TTC549 (cell line): ENCODE measurements around the gene CD82.

Experiments used
- FAIRE-seq: peaks from 2 replicates; lab custom pipeline; 2012; peaks lifted over from hg19 to GRCh38; lab: Jason Lieb, UNC

Gene CD82

DNA sequence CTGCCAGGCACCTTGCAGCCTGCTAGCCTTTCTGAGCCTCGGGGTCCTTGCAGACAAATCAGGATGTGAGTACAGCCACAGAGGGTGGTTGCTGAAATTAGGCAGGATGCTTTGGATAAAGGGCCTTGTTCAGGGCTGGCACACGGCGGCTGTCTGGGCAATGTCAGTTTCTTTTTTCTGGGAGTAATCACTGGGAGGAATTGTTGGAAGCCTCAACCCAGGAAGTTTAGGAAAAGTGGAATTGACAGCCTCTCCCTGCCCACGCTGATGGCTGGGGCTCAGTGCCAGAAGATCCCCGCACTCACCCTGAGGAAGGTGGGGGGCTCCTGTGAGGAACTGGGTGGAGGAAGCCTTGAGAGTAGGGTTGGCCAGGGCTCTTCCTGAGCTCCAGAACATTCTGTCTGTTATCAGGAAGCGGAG lies 37.4 kb downstream of the CD82 start:
- no peak for FAIRE-seq

DNA sequence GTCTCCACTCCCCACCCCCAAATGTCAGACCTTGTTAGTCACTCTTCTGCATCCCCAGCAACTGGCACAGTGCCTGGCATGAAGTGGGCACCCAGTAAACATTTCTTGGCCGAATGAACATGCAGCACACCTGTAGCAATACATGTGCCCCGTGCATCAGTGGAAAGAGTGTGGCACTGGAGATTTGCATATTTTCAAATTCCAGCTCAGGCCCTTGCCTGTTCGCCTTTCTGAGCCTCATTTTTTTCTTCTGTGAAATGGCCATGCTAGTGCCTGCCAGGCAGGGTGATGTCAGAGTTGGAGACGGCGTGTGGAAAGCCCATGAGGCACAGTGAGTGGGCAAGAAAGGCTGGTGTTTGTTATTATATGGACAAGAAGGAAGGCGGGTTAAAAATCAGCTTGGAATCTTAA lies 38.7 kb downstream of the CD82 start:
- no peak for FAIRE-seq

DNA sequence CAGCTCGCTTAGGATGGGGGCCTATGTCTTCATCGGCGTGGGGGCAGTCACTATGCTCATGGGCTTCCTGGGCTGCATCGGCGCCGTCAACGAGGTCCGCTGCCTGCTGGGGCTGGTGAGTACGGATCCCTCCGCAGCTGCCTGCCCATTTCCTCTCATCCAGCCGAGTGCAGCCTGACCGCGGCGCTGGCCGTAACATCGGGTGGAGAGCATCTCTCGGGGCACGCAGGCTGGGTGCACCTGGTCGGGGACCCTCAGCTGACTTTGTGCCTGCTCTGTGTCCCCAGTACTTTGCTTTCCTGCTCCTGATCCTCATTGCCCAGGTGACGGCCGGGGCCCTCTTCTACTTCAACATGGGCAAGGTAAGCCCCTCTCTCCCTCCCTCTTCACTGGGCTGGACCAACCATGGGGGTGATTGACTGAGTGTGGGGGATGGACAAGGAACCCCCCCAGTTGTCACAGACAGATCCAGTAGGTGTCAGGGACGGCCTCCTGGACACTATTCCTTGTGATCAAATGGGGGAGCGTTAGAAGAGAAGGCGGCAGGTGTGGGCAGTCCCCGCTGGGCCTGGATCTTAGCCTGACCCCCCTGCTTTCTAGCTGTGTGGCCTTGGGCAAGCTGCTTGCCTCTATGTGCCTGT lies 39.7 kb downstream of the CD82 start:
- FAIRE-seq, result no peak

DNA sequence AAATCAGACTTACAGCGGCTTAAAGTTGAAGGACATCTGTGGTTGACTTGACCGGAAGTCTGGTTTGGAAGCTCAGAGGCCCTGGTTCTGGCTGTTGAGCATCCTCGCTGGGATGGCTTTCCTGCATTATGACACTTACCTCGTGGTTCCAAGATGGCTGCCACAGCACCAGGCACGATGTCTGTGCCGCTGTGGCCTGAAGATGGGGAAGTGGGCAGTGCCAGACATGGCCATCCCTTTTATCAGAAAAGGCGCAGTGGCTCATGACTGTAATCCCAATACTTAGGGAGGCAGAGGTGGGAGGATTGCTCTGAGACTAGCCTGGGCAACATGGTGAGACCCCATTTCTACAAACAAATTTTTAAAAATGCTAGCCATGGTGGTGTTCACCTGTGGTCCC lies 40.5 kb downstream of the CD82 start:
- no peak for FAIRE-seq

DNA sequence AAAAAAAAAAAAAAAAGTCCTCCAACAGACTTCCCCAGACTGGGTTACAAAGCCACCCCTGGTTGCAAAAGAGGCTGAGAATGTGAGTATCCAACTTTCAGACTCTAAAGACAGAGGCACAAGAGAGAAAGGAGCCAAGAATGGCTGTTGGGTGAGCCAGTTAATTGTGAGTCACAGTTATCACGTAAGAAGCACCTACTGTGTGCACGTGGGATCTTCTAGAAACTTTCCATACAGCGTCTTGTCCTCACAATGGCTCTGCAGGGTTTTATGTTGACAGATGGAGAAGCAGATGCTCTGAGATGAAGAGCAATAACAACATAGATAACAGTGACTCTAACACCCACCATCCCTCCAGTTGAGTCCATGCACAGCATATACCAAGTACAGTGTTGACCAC lies 41.0 kb downstream of the CD82 start:
- no peak for FAIRE-seq

DNA sequence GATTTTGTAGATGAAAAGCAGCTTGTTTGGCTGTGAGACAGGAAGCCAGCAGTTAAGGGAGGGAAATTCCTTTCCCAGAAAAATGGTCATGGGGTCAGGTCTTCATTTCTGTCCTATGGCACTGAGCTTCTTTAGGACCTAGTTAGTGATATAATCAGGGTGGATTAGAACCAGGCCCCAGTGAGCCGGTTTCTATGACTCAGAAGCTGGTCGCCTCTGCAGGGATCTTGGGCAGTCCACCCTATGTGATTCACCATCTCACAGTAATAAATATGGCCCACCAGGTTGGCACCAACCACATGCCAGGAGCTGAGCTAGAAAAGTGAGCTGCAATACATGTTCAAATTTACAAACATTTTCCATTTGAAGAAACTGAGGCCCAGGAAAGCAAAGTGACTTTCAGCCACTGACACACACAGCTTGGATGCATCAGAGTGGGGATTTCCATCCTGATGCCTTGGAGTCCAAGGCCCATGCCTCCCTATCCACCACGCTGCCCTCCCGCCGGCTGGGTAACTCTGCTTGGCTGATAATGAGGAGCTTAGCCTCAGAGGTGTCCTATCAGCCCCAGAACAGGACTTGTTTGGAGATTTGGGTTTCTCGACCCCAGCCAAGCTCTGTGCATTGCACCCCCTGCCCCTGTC lies 42.0 kb downstream of the CD82 start:
- no peak for FAIRE-seq

DNA sequence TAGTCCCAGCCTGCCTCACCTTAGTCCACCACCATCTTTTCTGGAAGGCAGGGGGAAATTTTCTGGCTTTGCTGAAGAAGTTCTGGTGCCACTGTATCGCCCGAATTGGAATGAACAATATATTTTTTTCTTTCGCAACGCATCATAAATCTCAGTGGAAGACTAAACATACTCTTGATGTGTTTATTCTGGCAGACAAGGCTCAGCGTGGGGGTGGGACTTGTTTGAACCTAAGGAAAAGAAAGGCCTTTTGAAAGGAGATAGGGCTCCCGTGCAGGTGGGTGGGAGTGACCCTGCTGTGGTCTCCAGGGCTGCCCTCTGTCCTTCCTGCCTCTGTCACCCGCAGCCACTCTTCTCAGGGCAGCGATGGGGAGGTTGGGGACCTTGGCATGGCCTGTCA lies 42.5 kb downstream of the CD82 start:
- FAIRE-seq, result no peak

DNA sequence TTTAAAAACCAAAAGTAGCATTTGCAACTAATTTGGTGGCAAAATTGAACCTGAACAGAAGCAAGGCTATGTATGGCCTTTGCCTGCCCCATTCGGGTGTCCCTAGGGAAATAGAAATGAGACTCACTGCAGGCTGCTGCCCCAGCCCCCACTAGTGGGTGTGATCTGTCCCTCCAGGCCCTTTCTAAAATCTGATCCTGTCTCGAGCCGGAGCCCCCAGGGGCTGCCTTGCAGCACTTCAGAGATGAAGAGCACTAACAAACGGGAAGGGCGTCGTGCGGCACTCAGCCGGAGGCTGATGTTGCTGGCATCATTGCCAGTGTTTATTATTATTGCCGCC lies 43.2 kb downstream of the CD82 start:
- no peak for FAIRE-seq

DNA sequence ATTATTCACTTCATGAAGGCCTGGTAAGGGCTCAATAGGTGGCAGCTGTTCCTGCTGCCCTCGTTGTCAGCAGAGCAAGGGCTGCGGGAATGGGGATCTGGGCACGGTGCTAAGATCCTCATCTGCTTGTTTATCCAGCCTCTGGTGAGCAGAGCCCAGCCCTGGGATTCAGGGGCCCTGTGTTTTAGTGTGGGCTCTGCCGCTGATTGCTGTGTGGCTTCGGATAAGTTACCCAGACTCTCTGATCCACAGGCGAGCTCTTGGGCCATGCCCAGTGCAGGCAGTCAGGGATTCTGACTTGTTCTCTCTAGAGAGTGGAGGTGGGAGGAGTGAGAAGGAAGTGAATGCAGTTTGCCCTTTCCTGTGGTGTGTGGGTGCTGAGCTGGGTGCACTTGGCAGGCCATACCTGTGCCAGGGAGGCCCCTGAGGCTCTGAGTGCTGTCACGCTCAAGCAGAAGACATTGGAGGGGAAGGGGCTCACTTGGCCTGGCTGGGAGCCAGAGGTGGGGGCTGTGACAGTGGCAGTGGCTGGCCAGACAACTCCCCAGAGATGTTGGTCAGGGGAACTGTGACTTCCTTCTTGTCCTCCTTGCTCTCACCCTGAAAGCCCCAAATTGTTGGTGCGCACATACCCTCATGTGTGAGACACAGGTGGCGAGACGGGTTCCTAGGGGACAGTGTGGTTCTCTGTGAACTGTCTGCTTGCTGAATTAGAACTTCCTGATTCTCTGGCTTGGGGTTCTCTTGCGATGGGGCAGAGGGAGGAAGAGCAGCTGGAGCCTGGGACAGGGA lies 43.7 kb downstream of the CD82 start:
- FAIRE-seq, result no peak

DNA sequence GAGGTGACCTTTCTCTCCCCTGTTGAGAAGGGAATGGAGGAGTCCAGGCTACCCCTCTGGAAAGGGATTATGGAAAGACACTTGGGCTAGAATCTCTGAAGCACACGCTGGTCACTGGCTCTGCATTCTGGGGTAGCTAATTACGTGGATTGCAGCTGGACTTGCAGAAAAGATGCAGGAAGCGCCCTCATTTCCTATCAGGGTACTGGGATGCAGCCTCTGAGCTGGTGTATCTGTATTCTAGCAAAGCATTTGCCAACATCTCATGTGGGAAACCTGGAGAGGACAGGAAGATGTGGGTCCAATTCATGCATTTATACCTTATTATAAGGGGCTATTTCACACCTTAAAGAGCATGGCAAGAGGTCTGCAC lies 44.3 kb downstream of the CD82 start:
- FAIRE-seq, result no peak

DNA sequence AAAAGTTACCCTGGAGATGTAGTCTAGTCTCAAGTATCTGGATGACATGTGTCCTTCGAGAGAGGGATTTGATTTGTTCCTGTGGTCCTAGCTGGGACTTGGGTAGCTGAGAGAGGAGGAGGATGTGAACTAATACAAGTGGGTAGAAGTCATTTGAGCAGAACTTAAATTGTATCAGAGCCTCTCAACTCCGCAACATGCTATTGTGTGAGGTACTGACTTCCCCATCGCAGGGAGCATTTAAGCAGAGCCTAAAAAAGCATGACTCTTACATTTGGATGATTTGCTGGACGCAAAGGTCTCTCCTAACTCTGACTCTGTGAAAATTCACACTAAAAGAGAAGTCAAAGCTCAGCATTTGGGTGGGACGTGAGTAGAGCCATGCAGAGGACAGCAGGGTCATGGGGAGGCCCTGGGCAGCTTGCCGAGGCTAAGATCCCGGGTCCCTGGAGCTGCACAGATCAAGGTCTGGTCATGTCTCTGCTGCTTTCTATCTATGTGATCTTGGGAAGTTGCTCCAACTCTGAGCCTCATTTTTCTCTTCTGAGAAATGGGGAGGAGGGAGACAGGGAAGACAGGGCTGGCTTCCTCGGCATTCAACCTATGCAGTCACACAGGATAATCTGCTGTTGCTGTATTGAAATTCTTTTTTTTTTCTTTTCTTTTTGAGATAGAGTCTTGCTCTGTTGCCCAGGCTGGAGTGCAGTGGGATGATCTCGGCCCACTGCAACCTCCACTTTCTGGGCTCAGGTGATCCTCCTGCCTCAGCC lies 44.9 kb downstream of the CD82 start:
- FAIRE-seq, result no peak

DNA sequence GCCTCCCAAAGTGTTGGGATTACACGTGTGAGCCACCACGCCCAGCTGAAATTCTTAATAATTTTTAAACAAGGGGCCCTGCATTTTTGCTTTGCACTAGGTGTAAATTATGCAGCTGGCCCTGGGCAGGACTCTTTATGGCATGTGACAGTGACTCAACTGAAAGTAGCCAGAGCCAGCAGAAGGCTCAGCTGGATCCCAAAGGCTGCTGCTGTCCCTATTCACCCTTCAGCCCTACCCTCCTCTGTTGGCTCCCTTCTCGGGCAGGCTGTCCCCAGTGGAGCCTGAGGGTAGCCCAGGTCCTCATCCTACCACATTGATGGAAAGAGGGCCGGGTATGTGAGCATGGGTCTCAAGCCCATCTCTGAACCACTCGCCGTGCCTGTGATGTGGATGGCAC lies 45.6 kb downstream of the CD82 start:
- no peak for FAIRE-seq

DNA sequence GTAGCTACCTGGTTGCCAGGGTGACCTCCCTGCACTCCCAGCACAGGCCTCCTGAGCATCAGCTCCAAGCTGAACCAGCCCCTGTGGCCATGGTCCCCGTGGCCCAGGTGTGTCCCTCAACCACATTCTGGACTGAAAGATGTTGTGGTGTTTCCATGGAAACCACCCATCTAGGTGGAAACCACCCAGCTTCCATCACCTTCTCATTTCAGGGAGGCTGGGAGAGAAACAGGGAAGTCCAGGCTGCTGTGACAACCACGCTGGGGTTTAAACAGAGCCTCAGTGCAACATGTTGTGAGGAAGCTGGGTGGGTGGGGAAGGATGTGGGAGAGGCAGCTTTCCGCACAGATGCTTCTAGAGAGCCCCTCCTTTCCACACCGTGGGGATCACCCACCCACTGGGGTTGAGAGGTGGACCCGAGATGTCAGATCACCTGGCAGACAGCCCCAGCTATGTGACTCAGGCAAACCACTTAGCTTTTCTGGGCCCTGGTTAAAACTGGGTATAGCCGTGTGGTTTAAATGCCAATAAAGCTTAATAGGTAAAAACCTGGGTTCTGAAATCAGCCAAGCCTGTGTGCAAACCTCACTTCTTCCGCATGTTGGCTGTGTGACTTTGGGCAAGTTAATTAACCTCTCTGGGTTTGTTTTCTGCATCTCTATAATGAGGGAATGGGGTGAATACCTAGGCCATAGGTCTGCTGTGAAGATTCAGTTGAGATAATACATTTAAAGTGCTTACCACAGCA lies 46.4 kb downstream of the CD82 start:
- FAIRE-seq, result no peak

DNA sequence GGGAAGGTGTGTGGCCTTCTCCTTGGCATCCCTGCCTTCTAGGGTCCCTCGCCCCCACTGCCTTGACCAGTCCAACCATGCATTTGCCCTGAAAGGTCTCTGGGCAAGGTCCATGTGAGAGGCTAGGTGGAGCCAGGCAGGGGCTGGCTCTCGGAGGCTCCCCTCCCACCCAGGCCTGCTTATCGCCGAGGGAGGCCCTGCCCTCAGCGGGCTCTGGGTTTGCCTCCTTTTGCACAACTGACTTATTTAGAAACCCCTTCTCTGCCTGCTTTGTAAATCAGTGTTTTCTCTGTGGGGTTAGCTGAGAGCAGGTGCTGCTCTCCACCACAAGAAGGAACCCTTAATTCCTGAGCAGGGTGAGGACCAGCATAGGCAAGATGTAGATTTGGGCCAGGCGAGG lies 47.7 kb downstream of the CD82 start:
- no peak for FAIRE-seq

DNA sequence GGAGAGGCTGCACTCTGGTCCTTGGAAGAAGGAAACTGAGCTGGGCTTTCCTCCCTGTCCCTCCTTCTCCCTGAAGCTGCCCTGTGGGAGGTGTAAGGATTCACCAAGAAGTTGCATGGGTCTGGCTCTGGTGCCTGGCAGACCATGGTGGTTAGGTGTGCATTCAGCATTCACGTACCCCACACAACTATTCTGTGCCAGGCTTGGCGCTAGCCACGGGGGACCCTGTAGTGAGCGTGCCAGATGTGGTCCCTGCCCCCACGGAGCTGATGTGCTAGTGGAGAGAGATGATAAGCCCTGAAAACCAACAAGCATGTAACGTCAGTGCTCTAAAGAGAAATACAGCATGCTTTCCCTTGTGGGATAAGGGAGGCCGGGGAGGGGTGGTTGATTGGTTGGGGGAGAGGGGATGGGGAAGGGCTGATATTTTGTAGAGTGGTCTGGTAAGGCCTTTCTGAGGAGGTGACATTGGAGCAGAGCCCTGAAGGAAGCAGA lies 48.9 kb downstream of the CD82 start:
- no peak for FAIRE-seq

DNA sequence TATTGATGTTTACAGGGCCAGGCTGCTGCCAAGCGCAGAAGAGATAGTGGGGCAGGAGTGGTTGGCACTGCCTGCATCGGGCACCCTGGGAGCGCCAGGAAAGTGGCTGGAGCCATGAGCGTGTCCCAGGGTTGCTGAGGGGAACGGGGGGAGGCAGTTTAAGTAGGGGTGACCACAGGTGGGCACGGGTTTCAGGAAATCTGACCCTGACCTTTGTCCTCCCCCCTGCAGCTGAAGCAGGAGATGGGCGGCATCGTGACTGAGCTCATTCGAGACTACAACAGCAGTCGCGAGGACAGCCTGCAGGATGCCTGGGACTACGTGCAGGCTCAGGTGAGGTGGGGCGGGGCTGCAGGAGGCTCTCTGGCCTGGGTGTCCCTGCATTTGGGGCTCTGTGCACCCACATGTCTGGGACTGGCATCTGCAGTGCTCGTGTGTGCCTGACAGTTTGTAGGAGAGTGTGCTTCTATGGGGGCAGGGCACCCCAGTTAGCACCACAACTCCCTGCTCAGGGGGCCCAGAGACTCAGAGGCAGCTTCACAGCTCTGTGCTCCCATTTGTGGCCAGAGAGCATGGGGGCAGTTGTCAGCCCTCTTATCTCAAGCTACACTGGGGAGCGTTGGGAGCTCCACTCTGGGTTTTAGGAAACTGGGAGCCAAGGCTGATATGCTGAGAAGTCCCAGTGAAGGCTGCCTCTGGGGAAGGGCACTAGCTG lies 49.7 kb downstream of the CD82 start:
- no peak for FAIRE-seq

DNA sequence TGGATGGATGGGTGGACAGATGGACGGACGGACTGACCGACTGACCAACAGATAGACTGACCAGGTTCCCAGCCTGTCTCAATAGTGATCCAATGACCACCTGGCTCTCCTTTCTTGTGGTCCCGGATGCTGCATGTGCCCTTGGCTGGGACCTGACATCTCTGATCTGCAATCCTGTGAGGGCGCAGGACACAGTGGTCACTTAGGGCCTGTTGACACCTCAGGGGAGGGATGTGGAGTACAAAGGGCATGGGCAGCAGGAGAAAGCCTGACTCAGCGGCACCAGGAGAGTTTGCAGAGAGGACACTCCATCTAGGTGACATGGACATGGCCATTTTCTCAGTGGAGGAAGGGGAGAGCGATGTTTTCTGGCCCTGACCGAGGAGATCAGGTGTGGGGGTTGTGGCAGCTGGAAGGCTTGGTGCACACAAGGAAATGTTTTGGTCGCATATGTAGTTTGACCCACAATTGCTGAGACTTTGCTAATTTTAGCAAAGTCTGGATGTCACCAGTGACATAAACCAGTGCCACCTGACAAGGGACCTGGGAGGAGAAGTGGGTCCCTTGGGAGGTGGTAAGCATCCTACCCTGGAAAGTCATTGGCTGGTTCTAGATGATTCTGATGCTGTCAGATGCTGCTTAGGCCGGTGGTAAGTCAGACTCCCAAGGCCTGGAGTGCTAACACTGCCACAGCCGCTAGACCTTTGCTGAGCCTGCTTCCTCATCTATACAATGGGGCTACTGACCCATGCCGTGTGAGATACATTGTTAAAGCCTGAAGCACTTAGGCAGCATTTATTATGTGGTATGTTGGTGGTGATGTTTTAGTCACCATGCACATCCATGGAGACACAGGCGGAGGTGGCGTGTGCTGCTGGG lies 50.7 kb downstream of the CD82 start:
- no peak for FAIRE-seq

DNA sequence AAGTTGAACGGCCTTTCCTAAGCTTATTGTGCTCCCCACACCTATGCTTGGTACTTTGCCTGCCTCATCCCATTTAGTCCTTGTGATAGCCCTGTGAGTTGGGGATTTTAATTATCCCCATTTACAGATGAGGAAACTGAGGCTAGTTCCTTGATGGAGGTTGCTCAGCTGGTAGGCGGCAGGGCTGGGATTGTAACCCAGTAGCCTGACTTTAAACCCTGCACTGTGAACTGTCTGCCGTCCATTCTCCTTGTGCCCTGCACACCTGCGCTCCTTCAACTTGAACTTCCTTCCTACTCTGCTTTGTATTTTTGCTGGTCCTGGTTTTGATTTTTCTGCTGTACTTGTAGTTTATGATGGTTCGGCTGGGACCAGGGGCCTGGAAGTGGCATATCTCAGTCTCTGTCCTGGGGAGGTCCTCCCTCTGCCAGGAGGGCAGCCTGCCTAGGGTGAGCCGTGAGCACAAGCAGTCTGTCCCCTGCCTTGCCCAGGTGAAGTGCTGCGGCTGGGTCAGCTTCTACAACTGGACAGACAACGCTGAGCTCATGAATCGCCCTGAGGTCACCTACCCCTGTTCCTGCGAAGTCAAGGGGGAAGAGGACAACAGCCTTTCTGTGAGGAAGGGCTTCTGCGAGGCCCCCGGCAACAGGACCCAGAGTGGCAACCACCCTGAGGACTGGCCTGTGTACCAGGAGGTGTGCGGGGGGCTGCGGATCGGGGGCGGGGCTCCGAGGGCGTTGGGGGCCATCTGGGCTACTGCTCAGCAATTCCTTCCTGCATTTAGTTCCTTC lies 52.4 kb downstream of the CD82 start:
- no peak for FAIRE-seq

DNA sequence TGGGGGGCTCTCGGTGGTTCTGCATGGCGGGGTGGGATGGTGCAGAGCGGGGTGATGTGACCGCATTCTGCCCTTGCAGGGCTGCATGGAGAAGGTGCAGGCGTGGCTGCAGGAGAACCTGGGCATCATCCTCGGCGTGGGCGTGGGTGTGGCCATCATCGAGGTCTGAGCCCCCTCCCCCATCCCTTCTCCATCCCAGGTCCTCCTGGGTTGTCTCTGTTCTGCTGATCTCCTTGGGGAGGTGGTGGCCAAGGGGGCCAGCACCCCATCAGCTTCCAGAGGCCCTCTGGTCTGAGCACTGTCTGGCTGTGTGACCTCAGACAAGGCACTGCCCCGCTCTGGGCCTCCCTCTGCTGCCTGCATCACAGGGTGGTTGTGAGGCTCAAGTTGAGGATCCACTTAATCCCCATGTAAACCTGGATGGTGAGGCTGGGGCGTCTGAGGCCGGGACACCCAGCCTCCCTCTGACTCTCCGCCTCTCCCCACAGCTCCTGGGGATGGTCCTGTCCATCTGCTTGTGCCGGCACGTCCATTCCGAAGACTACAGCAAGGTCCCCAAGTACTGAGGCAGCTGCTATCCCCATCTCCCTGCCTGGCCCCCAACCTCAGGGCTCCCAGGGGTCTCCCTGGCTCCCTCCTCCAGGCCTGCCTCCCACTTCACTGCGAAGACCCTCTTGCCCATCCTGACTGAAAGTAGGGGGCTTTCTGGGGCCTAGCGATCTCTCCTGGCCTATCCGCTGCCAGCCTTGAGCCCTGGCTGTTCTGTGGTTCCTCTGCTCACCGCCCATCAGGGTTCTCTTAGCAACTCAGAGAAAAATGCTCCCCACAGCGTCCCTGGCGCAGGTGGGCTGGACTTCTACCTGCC lies 53.3 kb downstream of the CD82 start:
- no peak for FAIRE-seq
